Inferior parietal cortex (tissue), 1 donor: ENCODE data around the gene CDH8.
"Not testable (repeated sequence)": the region's sequence is repeated elsewhere in the genome, so short reads cannot be mapped to it uniquely, and the experiment has no call there.

Experiments
- DNase-seq: peaks from one replicate; pipeline ENCODE4 v3.0.0-alpha.2; 2016; ENCODE audit errors: extremely low spot score

The CDH8 gene

GRCh38 chr16:61791464-61791863 is 244.8 kb downstream of the CDH8 start:
- DNase-seq: no peak

- not testable (repeated sequence) for DNase-seq
These were observed 254.4 kb downstream of the CDH8 start for GRCh38 chr16:61781855-61782254.

GRCh38 chr16:61780161-61780560 is 256.1 kb downstream of the CDH8 start:
- DNase-seq: no peak

GRCh38 chr16:61770301-61770700 is 265.9 kb downstream of the CDH8 start:
- no peak for DNase-seq

GRCh38 chr16:61763991-61764390 is 272.2 kb downstream of the CDH8 start:
- no peak for DNase-seq

- DNase-seq: no peak
These were observed 273.2 kb downstream of the CDH8 start for GRCh38 chr16:61763013-61763412.

- no peak for DNase-seq
These were observed 305.2 kb downstream of the CDH8 start for GRCh38 chr16:61730997-61731396.

- no peak for DNase-seq
These were observed 309.5 kb downstream of the CDH8 start for GRCh38 chr16:61726701-61727100.

GRCh38 chr16:61726125-61726524 is 310.1 kb downstream of the CDH8 start:
- no peak for DNase-seq

GRCh38 chr16:61721544-61721943 is 314.7 kb downstream of the CDH8 start:
- DNase-seq: no peak

- DNase-seq: no peak
These were observed 320.8 kb downstream of the CDH8 start for GRCh38 chr16:61715393-61715792.

- no peak for DNase-seq
These were observed 322.5 kb downstream of the CDH8 start for GRCh38 chr16:61713787-61714186.

GRCh38 chr16:61699640-61700039 is 336.6 kb downstream of the CDH8 start:
- not testable (repeated sequence) for DNase-seq

- DNase-seq: no peak
These were observed 351.7 kb downstream of the CDH8 start for GRCh38 chr16:61684541-61684940.

- peak; percentile 59 for DNase-seq
These were observed 354.6 kb downstream of the CDH8 start for GRCh38 chr16:61681673-61682072.

GRCh38 chr16:61681124-61681523 is 355.1 kb downstream of the CDH8 start:
- peak; percentile 36 for DNase-seq

- DNase-seq: no peak
These were observed 358.1 kb downstream of the CDH8 start for GRCh38 chr16:61678182-61678581.

- no peak for DNase-seq
These were observed 358.5 kb downstream of the CDH8 start for GRCh38 chr16:61677776-61678175.

- DNase-seq: no peak
These were observed 359.5 kb downstream of the CDH8 start for GRCh38 chr16:61676740-61677139.

GRCh38 chr16:61671161-61671560 is 365.1 kb downstream of the CDH8 start:
- DNase-seq: no peak

GRCh38 chr16:61665512-61665911 is 370.7 kb downstream of the CDH8 start:
- no peak for DNase-seq

- DNase-seq: no peak
These were observed 376.3 kb downstream of the CDH8 start for GRCh38 chr16:61659936-61660335.

- peak; percentile 54 for DNase-seq
These were observed 381.3 kb downstream of the CDH8 start for GRCh38 chr16:61654962-61655361.

GRCh38 chr16:61653544-61653943 is 382.7 kb downstream of the CDH8 start:
- no peak for DNase-seq

GRCh38 chr16:61645561-61645960 is 390.7 kb downstream of the CDH8 start:
- DNase-seq: no peak
